Measurements from ENCODE around the gene KLHL20. TPM values are rescaled to one million over a fixed set of nuclear protein-coding genes. Genes with fewer than 3 reads are reported as not detected.

The KLHL20 gene
- polyA plus RNA-seq, 2 of the 4 experiments (the other 2 are of a cell fraction): 11.4 to 15.8 TPM

- ATAC-seq (no peak), FAIRE-seq (no peak), DNase-seq (ENCODE audit: low read depth in 1 of 2, low spot score in 1 of 2) (no peak)
- peaks cover 9% of the 10 kb centered on the region; the same call in 2 of the 3 replicates for H3K4me1 ChIP-seq
- H3K4me2 ChIP-seq: no peak overlapping the region
- ChIA-PET CTCF (no interaction called here), POLR2A (no interaction called here)
- no peak for TF ChIP-seq POLR2AphosphoS2 (conservative IDR thresholded peaks at IDR 0.05; ENCODE audit: low read length)
- no peak for TF ChIP-seq MYC (IDR thresholded peaks at IDR 0.05; ENCODE audit: borderline replicate concordance, low read length)
- no peak for TF ChIP-seq HMGXB4 (CRISPR knock-in tag; IDR thresholded peaks at IDR 0.05; ENCODE audit: borderline replicate concordance)
- TF ChIP-seq, protein P1, sequence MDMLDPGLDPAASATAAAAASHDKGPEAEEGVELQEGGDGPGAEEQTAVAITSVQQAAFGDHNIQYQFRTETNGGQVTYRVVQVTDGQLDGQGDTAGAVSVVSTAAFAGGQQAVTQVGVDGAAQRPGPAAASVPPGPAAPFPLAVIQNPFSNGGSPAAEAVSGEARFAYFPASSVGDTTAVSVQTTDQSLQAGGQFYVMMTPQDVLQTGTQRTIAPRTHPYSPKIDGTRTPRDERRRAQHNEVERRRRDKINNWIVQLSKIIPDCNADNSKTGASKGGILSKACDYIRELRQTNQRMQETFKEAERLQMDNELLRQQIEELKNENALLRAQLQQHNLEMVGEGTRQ (IDR thresholded peaks at IDR 0.05): no peak
- no peak for TF ChIP-seq HDAC2 (IDR thresholded peaks at IDR 0.05)
- no peak for TF ChIP-seq ATOH8 (CRISPR knock-in tag; IDR thresholded peaks at IDR 0.05; ENCODE audit: low read depth)
- no peak for TF ChIP-seq JUNB (IDR thresholded peaks at IDR 0.05)
- no peak for TF ChIP-seq CHD4 (IDR thresholded peaks at IDR 0.05; ENCODE audit: borderline replicate concordance)
- no peak for TF ChIP-seq REST (IDR thresholded peaks at IDR 0.05)
- no peak for TF ChIP-seq NR3C1 (IDR thresholded peaks at IDR 0.05)
- TF ChIP-seq ZNF302 (CRISPR knock-in tag; IDR thresholded peaks at IDR 0.05): no peak
- no peak for TF ChIP-seq SMC3 (IDR thresholded peaks at IDR 0.05)
- TF ChIP-seq NPAS2 (CRISPR knock-in tag; IDR thresholded peaks at IDR 0.05; ENCODE audit: borderline replicate concordance): no peak
- TF ChIP-seq RCOR1 (IDR thresholded peaks at IDR 0.05; ENCODE audit: low read depth, low read length): no peak
- no peak overlapping the region for H3K4me3 ChIP-seq
- no peak overlapping the region for H3K27ac ChIP-seq
- H3K9me3 ChIP-seq: no peaks in the 10 kb centered on the region
Observed at GRCh38 chr1:173753830-173754229, 39.0 kb downstream of the KLHL20 start.

DNA sequence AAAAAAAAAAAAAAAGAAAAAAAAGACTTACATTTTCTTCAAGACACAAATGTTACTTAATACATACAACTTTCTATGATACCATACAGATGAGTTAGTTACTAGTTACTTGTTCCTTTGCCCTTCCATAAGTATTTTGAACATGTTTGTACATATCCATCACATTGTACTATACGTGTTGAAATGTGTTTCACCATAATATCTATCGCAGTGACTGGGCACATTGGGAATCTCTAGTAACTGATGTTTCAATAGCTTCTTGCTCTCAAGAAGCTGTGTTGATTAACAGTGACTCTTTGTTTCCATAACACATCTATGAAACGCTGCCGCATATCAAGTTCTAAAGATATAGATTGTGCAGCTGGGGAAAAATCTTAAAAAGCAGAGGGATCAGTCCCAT lies 42.9 kb downstream of the KLHL20 start:
- Histone ChIP-seq H3K4me3 (no peak overlapping the region), H3K4me2 (no peak overlapping the region), H3K4me1 (peaks cover 5% of the 10 kb centered on the region; the same call in 2 of the 3 replicates), H3K9me3 (no peaks in the 10 kb centered on the region), H3K27ac (no peak overlapping the region)
- ChIA-PET POLR2A (no interaction called here), CTCF (interaction anchor here (1.1 kb wide), 1 partner anchor 43 kb away, joined by 3 read pairs; the partner anchor contains the start of gene KLHL20)
- TF ChIP-seq HOXB13 (CRISPR knock-in tag; IDR thresholded peaks at IDR 0.05; ENCODE audit: low read depth): no peak
- TF ChIP-seq, protein P1 (IDR thresholded peaks at IDR 0.05): no peak
- TF ChIP-seq REST (IDR thresholded peaks at IDR 0.05): no peak
- TF ChIP-seq ZSCAN20 (CRISPR knock-in tag; IDR thresholded peaks at IDR 0.05): no peak
- TF ChIP-seq JUN (IDR thresholded peaks at IDR 0.05): no peak
- TF ChIP-seq, protein P2, sequence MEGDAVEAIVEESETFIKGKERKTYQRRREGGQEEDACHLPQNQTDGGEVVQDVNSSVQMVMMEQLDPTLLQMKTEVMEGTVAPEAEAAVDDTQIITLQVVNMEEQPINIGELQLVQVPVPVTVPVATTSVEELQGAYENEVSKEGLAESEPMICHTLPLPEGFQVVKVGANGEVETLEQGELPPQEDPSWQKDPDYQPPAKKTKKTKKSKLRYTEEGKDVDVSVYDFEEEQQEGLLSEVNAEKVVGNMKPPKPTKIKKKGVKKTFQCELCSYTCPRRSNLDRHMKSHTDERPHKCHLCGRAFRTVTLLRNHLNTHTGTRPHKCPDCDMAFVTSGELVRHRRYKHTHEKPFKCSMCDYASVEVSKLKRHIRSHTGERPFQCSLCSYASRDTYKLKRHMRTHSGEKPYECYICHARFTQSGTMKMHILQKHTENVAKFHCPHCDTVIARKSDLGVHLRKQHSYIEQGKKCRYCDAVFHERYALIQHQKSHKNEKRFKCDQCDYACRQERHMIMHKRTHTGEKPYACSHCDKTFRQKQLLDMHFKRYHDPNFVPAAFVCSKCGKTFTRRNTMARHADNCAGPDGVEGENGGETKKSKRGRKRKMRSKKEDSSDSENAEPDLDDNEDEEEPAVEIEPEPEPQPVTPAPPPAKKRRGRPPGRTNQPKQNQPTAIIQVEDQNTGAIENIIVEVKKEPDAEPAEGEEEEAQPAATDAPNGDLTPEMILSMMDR (IDR thresholded peaks at IDR 0.05): no peak
- TF ChIP-seq JUNB (IDR thresholded peaks at IDR 0.05): no peak
- TF ChIP-seq HEYL (CRISPR knock-in tag; IDR thresholded peaks at IDR 0.05): no peak
- no peak for TF ChIP-seq SREBF2 (IDR thresholded peaks at IDR 0.05)
- 95% methylated on average over 4 of the region's 4 CpGs for WGBS (ENCODE audit: missing lambda C conversion rate)
- DNase-seq (ENCODE audit: low read depth in 1 of 2, low spot score in 1 of 2): no peak
- no peak for FAIRE-seq
- no peak for ATAC-seq

All from A549 (cell line).